ENCODE data around the gene ZFYVE19.

The ZFYVE19 gene

DNA sequence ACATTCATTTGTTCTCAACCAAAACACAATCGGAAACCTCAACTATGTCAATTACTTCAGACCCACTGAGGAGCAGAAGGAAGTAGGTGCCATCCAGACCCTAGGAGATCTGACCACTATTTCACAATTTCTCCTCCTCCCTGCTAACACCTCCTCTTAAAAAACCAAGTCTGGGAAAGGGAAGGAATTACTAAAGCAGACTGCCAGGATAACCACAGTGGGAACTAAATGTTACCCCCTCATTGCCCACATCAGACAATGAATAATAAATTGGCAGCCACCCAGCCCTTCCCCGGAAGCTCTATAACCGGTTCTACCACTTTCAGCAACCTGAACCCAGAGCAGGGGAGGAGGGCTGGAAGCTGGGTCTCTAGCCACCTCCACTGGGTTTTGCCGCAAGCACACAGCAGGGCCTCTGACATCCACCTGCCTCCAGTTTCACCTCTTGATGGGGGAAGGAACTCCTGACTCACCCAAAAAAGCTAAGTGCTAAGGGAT, 19.5 kb upstream of the ZFYVE19 start:
- TF ChIP-seq, protein P1, sequence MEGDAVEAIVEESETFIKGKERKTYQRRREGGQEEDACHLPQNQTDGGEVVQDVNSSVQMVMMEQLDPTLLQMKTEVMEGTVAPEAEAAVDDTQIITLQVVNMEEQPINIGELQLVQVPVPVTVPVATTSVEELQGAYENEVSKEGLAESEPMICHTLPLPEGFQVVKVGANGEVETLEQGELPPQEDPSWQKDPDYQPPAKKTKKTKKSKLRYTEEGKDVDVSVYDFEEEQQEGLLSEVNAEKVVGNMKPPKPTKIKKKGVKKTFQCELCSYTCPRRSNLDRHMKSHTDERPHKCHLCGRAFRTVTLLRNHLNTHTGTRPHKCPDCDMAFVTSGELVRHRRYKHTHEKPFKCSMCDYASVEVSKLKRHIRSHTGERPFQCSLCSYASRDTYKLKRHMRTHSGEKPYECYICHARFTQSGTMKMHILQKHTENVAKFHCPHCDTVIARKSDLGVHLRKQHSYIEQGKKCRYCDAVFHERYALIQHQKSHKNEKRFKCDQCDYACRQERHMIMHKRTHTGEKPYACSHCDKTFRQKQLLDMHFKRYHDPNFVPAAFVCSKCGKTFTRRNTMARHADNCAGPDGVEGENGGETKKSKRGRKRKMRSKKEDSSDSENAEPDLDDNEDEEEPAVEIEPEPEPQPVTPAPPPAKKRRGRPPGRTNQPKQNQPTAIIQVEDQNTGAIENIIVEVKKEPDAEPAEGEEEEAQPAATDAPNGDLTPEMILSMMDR (IDR thresholded peaks at IDR 0.05; ENCODE audit: low read depth, low read length): no peak

DNA sequence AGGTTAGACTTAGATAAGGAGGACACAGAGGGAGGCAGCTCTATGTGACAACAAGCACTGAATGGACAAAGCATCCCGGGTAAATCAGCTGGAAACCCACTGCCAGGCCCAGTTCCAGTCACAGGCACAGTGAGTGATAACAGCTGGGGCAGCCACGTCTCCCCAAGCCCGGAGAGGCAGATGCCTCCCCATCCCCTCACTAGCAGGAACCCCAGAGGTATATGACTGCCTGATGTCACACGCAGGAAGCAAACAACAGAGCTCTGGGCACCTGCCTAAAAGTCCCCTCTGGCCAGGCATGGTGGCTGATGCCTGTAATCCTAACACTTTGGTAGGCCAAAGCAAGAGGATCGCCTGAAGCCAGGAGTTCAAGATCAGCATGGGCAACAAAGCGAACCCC, 18.9 kb upstream of the ZFYVE19 start:
- Histone ChIP-seq H3K4me3 (ENCODE audit: low read depth, low read length) (no peak overlapping the region), H3K4me1 (no peaks in the 10 kb centered on the region), H3K27me3 (no peaks in the 10 kb centered on the region), H3K9me3 (no peaks in the 10 kb centered on the region), H3K36me3 (peaks cover 7% of the 10 kb centered on the region)
- TF ChIP-seq, protein P1 (IDR thresholded peaks at IDR 0.05; ENCODE audit: low read depth, low read length): no peak
- DNase-seq: no peak

More for the DNA sequence above, 19.5 kb upstream of the ZFYVE19 start:
- H3K9me3 ChIP-seq: no peaks in the 10 kb centered on the region
- H3K27me3 ChIP-seq: no peaks in the 10 kb centered on the region
- H3K4me3 ChIP-seq (ENCODE audit: low read depth, low read length): no peak overlapping the region
- DNase-seq: no peak
- peaks cover 4% of the 10 kb centered on the region for H3K36me3 ChIP-seq
- H3K4me1 ChIP-seq: no peaks in the 10 kb centered on the region

DNA sequence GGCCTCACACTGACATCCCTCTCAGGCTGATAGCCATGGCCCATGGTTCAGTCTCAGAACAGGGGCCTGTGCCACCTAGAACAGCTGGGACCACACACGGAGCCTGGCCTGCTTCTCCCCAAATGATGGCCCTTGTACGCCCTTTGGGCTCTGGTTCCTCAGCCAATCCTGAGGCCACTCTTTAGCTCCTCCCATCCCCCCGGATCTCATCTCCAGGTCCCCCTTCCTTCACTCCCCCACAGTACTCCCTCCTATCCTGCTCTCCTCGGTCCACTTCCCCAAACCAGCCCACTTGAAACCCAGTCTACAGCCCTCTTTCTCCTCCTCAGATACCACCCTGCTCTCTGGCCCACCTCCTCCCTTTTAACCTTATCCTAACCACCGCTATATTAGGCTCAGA, 17.8 kb upstream of the ZFYVE19 start:
- H3K27me3 ChIP-seq: no peaks in the 10 kb centered on the region
- no peaks in the 10 kb centered on the region for H3K9me3 ChIP-seq
- TF ChIP-seq, protein P1 (IDR thresholded peaks at IDR 0.05; ENCODE audit: low read depth, low read length): no peak
- H3K4me3 ChIP-seq (ENCODE audit: low read depth, low read length): no peak overlapping the region
- peaks cover 12% of the 10 kb centered on the region for H3K36me3 ChIP-seq
- no peak for DNase-seq
- H3K4me1 ChIP-seq: no peaks in the 10 kb centered on the region

DNA sequence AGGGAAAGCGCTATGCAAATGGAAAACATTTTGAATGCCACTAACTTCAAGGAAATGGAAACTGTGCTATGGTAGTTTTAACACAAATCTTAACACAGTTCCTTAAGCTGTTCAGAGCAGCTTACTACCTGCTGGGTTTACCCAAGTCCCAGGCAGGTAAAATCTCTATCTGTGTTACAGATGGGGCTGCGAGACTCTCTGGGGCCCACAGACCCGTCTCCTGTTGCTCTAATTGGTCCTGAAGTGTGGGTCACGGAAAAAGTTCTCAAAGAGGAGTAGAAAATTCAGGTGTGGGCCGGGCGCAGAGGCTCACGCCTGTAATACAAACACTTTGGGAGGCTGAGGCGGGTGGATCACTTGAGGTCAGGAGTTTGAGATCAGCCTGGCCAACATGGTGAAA, 16.9 kb upstream of the ZFYVE19 start:
- H3K4me3 ChIP-seq (ENCODE audit: low read depth, low read length): no peak overlapping the region
- no peaks in the 10 kb centered on the region for H3K4me1 ChIP-seq

DNA sequence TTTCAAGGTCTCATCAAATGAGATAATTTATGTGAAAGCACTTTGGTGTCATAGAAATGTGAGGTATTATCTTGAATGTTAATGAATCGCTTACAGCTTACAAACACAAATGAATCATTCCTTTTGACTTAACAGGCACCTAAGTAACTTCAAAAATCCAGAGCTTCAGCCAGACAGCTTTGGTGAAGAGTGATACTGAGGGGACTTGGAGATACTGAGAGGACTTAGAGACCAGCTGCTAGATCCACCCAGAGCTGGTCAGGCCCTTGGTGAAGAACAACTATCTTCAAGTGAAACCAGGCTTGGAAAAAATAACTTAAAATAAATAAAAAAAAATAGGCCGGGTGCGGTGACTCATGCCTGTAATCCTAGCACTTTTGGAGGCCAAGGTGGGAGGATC, 16.2 kb upstream of the ZFYVE19 start:
- no peaks in the 10 kb centered on the region for H3K27me3 ChIP-seq
- H3K9me3 ChIP-seq: no peaks in the 10 kb centered on the region
- H3K36me3 ChIP-seq: peaks cover 12% of the 10 kb centered on the region
- no peak for DNase-seq
- no peak overlapping the region for H3K4me3 ChIP-seq (ENCODE audit: low read depth, low read length)
- TF ChIP-seq, protein P1 (IDR thresholded peaks at IDR 0.05; ENCODE audit: low read depth, low read length): no peak
- no peaks in the 10 kb centered on the region for H3K4me1 ChIP-seq

More for the DNA sequence above, 16.9 kb upstream of the ZFYVE19 start:
- Histone ChIP-seq H3K9me3 (no peaks in the 10 kb centered on the region), H3K36me3 (peaks cover 12% of the 10 kb centered on the region), H3K27me3 (no peaks in the 10 kb centered on the region)
- no peak for DNase-seq
- TF ChIP-seq, protein P1 (IDR thresholded peaks at IDR 0.05; ENCODE audit: low read depth, low read length): no peak

DNA sequence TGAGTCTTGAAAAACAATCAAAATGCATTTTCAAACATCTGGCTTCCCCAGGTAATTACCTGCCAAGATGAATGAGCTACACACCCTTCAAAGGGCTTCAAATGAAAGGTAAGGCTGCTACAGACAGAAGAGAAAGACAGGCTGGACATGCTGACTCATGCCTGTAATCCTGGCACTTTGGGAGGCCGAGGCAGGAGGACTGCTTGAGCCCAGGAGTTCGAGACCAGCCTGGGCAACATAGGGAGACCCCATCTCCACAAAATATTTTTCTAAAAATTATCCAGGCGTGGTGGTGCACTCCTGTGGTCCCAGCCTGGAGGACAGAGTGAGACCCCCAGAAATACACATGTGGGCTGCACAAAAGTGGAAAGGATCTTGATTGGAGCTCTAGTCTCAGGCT, 14.5 kb upstream of the ZFYVE19 start:
- Histone ChIP-seq H3K9me3 (no peaks in the 10 kb centered on the region), H3K4me1 (no peaks in the 10 kb centered on the region), H3K27me3 (no peaks in the 10 kb centered on the region), H3K36me3 (peaks cover 12% of the 10 kb centered on the region), H3K4me3 (ENCODE audit: low read depth, low read length) (no peak overlapping the region)
- DNase-seq: no peak
- TF ChIP-seq, protein P1 (IDR thresholded peaks at IDR 0.05; ENCODE audit: low read depth, low read length): no peak
